Measurements from ENCODE around the gene CLBA1. TPM values are rescaled to one million over a fixed set of nuclear protein-coding genes. Genes with fewer than 3 reads are reported as not detected.

The CLBA1 gene
- total RNA-seq, 1 donor from 2014 or later = 6.4 TPM

- DNase-seq = no peak
Observed at GRCh38 chr14:105005329-105005928, 19.8 kb downstream of the CLBA1 start.

DNA sequence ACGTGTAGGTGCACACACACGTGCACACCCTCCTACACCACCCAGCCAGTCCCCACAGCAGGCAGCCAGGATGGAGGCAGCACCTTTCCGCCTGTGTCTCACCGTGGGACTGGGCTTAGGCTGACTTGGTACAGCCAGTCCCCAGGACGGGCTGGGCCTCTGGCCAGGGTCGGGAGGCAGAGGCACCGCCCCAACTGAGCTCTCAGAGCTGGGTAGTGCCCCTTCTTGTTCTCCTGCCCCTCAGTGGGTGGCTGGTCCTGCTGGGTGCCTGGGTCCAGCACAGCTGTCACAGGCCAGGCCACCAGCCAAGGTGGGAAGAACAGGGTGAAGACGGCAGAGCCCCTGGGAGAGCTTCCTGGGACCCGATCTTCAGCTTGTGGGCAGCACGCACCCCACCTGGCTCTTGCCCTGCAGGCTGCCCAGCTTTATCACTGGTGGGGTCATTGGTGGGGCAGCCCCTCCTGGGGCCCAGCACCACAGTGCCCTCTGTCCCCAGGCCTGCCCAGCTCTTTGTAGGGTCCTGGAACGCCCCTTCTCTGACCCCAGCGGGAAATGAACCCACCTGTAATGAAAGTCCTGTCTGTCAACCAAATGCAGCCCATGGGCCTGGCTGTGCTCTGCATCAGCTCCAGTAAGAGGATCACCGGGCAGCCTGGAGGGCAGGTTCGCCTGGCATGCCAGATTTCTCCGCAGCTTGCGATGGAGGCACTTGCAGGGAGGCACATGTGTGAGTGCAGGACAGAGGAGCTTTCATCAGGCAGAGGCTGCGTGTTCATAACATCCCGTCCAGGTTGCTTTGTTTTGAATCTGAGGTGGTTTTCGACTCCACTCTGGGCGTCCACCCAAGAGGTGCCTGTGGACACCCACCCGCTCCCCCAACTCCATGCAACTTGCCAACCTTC, 20.6 kb downstream of the CLBA1 start:
- no peak for DNase-seq

DNA sequence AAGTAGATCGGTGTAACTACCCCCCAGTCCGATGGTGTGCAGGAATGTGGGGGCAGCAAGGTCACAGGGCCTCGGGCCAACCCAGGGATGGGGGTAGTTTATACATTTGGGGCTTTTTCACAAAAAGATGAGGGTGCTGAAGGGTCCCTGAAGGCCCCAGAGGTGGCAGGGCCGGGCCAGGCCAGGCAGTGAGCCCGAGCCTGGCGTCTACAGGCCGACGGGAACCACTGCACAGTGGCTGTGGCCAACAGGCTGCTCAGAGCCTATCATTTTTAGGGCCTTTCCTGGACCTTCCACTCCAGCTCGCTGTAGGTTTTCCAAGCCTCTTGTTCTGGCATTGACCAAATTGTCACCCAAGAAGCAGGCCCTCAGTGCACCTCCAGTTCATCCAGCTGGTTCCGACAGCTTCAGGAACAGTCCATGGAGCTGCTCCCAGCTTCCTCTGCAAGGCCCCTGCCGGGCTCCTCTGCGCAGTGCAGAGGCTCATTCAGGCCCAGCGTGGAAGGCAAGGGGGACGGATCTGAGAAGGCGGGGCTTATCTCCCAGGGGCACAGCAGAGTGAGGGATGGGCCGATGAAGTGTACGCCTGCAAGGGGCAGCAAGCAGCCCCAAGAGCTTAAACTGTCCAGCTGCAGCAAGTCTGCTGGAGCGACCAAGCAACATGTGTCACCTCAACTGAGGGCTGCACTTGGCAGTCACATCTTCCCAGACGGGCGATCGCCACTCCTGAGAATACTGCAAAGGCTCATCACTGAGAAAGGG, 21.4 kb downstream of the CLBA1 start:
- DNase-seq = no peak

DNA sequence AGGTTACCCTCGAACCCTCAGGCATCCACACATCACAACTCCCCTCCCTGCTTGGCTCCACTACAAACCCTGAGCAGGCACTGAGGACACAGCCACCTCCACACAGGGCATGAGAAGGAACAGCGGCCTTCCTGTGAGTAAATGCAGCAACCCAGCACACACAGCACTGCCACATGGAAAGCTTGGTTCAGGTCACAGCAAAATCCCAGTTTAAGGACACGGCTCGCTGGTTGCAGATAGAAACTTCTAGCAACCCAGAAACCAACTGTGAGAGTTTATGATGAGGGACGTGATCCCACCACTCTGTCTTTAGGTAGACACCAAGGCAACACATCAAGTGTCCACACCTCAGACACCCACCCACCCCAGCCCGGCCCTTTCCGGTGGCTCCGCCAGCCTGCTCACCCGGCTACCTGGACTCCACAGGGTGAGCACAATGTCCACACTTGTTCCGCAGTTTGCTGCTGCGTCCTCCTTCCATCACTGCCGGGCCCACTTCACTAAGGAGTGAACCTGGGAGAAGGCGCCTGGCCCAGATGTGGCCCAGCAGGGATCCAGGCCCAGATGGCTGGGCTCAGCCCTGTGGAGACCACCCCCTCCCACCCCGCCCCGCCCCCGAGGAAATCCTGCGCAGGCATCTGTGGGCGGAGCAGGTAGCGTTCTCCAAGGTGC, 22.1 kb downstream of the CLBA1 start:
- no peak for DNase-seq

DNA sequence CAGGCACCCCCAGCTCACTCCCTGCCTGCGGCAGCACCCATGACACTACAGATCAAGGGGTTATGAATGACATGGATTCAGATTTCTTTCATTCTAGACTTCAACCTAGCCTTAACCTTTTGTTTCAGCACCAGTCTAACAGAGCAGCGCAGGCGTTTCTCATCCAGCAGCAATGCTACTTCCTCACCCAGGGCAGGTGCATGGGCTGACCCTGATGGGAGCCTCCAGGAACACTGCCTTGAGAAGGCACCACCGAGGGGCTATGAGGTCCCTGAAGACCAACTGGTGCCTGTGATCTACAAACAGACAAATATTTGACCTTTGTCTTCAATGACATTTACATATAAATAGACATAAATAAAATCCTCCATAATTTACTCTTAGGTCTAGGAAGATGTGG, 24.5 kb downstream of the CLBA1 start:
- DNase-seq = no peak

- DNase-seq = no peak
Observed at GRCh38 chr14:105010891-105011291, 25.3 kb downstream of the CLBA1 start.

DNA sequence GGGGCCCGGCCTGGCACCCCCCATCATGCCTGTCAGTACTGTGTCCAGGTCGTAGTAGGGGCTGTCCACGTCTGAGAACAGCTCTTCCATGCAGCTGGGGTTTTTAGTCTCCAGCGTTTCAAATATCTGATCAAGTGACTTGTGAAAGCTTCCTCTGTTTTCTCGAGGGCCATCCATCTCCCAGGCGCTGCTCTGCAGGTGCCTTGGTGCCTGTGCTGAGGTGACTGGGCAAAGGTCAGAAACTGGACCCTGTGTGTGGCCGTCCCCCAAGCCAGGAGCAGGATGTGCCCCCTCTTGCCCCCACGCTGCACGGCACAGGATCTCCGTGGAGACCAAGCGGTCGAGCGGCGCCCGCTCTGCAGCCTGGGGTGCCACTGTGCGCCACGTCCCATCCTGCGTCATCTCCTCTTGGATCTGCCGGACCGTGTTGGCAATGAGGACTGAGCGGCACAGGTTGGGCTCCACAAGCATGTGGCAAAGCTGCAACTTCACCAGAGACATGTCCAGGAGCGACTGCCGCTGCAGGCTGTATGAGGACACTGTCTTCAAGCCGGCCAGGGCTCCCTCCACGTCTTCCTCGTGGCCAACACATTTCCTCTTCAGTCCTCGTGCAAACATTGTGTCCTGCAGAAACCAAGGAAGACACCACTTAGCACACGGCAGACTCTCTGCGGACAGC, 25.9 kb downstream of the CLBA1 start:
- DNase-seq = no peak

GRCh38 chr14:105012171-105012985, 26.8 kb downstream of the CLBA1 start:
- no peak for DNase-seq

DNA sequence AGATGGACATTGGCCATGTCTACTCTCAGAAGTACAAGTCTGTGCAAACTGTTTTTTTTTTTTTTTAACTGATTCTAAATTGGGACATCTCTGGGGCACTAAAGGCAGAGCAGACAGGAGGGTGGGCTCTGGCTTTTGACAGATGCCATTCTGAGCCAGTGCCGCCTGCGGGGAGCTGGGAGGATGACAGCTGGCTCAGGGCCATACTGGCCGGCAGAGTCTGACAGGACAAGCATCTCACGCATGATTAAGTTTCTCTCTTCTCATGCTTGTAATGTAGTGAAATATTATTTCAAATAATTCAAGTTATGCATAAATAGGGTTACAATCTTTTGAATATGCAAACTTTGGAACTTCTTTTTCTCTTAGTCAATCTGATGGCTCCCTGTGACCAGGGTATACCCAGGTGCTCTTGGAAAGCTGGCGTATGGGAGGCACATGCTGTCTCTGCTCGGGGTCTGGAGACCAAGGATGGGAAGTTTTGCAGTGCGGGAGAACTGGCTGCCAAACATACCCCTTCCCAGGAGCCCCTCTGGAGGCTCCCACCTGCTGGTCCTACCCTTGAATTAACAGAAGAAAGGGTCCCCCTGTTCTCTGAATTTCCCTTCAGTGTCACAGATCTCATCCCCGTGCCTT, 27.7 kb downstream of the CLBA1 start:
- DNase-seq = peak; percentile 78

- no peak for DNase-seq
Observed at GRCh38 chr14:105014032-105014431, 28.4 kb downstream of the CLBA1 start.

- no peak for DNase-seq
Observed at GRCh38 chr14:105014631-105015030, 29.0 kb downstream of the CLBA1 start.

DNA sequence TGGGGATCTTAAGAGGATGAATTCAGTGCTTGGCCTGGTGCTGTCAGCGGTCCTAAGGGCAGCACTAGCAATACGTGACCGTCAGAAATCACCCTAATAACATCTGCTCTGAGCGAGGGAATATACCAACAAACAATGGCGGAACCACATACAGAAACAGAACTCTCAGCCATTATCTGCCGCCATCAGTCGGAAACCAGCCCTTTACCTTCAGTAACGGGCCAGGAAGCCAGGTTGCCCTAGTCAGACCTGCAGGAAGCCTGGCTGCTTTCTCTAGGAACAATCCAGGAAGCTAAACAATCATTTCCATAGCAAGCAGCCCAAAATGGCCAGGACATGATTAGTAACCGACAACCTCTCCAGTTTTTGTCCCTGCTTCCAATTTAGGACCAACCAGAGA, 29.7 kb downstream of the CLBA1 start:
- DNase-seq = no peak

- no peak for DNase-seq
Observed at GRCh38 chr14:105015905-105016304, 30.3 kb downstream of the CLBA1 start.

- DNase-seq = no peak
Observed at GRCh38 chr14:105018414-105018813, 32.8 kb downstream of the CLBA1 start.

GRCh38 chr14:105019861-105020814, 34.5 kb downstream of the CLBA1 start:
- peak; percentile 54 for DNase-seq

GRCh38 chr14:105020815-105021655, 35.4 kb downstream of the CLBA1 start, which contains the start of gene CDCA4:
CDCA4 (minus strand) TSS chr14:105021083; CDS start chr14:105011929, 9,154 bp downstream.
- peak; percentile 99 for DNase-seq

- DNase-seq = peak; percentile 61
Observed at GRCh38 chr14:105021656-105022275, 36.2 kb downstream of the CLBA1 start.

DNA sequence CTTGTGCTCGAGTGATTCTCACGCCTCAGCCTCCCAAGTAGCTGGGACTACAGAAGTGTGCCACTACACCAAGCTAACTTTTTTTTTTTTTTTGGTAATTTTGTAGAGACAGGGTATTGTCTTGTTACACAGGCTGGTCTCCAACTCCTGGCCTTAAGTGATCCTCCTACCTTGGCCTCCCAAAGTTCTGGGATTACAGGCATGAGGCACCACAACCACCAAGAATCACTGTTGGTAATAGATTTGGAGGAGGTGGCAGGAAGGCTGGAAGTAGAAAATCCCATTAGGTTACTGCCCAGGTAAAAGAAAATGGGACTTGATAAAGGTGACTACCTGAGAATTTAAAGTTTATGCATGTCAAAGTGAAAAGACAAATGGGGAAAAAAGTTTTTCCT, 36.7 kb downstream of the CLBA1 start:
- no peak for DNase-seq
